H1 (cell line): ENCODE data around the gene DRC7. TPM values are rescaled to one million over a fixed set of nuclear protein-coding genes. Genes with fewer than 3 reads are reported as not detected.

Experiments
- JUN ChIP-seq: IDR thresholded peaks from 2 replicates; pipeline ENCODE4 v1.6.1; 2011; ENCODE audit warnings: low read depth, mild to moderate bottlenecking, improper control_type of control experiment, low read length
- KDM5A ChIP-seq: fragments of 200-600 bp; IDR thresholded peaks from 2 replicates; pipeline ENCODE4 v1.7.1; 2012; ENCODE audit warnings: mild to moderate bottlenecking, low read length, inconsistent platforms, mixed read lengths
- POU5F1 ChIP-seq: IDR thresholded peaks from 2 replicates; pipeline ENCODE4 v1.6.1; 2011; ENCODE audit warnings: low read depth, mild to moderate bottlenecking, low read length, moderate library complexity
- SIX5 ChIP-seq: IDR thresholded peaks from 2 replicates; pipeline ENCODE4 v1.6.1; 2011; ENCODE audit warnings: mild to moderate bottlenecking, low read depth, low read length
- polyA plus RNA-seq, 7 experiments: library from polyadenylated mRNA; depleted of rRNA in 3 of 7; stranded (reverse) in 5 of 7; unstranded in 2 of 7; fragments of >200 nt in 5 of 7; fragments of 200-250 nt in 2 of 7; gene quantifications; 1 replicate in 5 of 7; 2 replicates in 1 of 7; 4 replicates in 1 of 7; pipeline versions ENCODE4 v1.2.1 to v1.2.3, GENCODE V29; 2011 to 2013; ENCODE audit warnings: missing spikeins in 2 of 7, mixed read lengths in 2 of 7
- total RNA-seq: library from RNA; stranded (reverse); fragmentation: NEBNext Ultra II Directional; extraction: Animal tissue kit (Norgen Biotek cat#: 25700); gene quantifications from 2 replicates; pipeline ENCODE4 v1.2.1, GENCODE V29; 2021

The DRC7 gene
- total and polyA plus RNA-seq, 2 of the 8 experiments (the other 6 are each of a cell fraction or from before 2014, with no cell fraction given) = 0.14 TPM; not detected in 1

- TF ChIP-seq JUN = no peak
- no peak for TF ChIP-seq KDM5A
- no peak for TF ChIP-seq POU5F1
- no peak for TF ChIP-seq SIX5
These were observed 59.1 kb downstream of the DRC7 start (continued) for GRCh38 chr16:57753448-57754353.
